ENCODE data around the gene EIF3I.
"Not testable (repeated sequence)": the region's sequence is repeated elsewhere in the genome, so short reads cannot be mapped to it uniquely, and the experiment has no call there.

EIF3I gene

DNA sequence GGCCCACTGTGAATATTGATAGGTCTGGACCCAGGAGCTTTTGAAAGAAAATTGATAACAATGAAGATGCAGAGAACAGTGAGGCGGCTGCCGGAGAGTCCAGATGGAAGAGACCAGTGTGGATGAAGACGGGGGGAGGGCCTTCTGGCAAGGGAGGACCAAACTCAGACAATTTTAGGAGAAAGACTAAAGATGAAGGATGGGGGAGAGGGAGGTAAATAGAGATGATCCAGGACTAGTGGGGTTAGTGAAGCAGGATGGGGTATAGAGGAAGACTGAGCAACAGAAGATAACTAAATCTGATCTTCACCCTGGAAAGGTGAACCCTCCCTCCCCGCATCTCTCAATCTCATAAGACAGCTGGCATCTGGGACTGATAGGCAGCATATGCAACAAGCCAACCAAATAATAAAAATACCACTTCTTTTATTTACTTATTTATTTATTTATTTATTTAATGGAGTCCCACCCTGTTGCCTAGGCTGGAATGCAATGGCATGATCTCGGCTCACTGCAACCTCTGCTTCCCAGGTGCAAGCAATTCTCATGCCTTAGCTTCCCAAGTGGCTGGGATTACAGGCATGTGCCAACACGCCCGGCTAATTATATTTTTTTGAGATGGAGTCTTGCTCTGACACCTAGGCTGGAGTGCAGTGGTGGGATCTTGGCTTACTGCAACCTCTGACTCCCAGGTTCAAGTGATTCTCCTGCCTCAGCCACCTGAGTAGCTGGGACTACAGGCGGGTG is 10.5 kb downstream of the EIF3I start:
- DNase-seq: no peak

DNA sequence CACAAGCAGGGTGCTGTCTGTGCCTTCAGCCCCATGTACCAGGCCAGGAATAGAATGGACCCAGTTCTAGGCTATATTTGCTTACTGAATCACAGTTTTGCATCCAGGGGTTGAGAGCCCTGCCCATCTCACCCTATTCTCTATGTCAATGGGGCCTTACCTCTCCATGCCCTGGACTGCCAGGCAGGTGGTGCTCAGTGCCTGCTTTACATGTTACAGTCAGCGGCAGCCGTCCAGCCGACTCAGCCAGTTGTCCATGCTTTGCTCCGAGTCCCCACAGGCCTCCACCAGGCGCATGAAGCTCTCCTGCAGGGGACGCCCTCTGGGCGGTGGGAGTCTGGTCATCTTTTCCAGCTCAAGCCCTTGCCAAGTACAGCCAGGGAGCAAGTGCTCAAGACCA is 12.6 kb downstream of the EIF3I start:
- no peak for DNase-seq

DNA sequence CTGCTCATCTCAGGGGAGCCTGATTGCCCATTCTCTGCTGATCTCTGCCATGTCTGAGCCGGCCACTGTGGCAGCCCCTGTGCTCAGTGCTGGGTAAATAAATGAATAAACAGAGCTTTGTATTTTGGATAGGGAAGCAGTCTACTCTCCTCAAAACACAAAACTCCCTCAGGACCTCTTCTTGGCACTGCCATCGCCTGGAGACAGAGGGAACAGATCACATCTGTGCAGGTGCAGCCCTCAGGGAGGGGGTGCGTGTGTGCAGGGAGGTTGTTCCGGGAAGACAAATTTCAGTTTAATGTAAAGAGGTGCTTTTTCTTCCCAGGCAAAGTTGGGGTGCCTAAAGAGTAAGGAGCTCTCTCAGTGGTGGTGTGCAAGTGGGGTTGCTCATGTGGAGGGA is 17.1 kb downstream of the EIF3I start:
- no peak for DNase-seq

DNA sequence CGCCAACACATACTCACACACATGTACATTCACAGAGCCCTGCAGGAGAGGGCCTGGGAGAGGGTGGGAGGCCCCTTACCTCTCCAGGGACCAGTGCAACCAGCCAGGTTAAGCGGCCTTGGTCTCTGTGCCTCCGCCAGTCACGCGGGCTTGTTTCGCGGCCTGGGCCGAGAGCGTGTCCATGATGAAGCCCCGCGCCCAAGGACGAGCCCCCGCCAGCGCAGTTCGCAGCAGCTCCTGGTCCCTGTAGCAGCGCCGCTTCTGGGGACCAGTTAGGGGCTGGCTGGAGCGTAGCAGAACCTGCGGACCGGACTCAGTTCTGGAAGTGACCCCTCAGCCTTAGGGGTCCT is 17.6 kb downstream of the EIF3I start:
- no peak for DNase-seq

DNA sequence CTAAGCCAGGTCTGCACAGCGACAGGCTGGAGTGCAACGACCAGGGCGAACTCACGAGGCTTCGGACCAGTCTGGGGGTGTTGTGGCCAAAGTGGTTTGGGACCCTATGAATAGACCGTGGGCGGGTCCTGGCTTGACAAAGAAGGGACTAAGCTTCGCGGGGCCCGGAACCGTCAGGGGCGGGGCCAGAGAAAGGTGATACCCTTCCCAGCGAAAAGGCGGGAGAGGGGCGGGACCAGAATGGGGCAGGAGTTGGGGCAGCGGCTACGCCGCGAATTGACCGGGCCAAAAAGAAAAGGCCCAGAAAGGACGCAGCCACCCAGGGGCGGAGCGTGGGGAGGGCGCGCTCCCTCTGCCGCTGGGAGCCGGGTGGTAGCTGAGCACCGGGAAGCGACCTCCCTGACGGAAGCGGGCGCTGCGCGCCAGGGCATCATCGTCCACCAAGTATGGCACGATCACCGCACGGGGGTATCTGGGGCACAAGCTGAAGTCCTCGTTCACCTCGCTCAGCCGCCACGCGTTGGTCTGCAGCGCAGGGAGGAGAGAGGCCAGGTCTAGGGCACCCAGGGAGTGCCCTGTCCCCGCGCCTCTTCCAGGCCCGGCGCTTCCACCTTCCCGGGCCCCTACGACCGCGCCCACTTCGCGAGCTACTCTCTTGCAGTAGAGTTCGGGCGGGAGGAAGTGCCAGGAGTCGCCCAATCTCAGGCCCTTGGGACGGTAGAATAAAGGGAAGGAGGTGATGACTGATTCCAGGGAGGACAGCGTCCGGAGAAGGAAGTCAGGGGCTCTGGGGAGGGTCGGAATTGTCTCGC is 18.1 kb downstream of the EIF3I start:
- peak; percentile 83 for DNase-seq

DNA sequence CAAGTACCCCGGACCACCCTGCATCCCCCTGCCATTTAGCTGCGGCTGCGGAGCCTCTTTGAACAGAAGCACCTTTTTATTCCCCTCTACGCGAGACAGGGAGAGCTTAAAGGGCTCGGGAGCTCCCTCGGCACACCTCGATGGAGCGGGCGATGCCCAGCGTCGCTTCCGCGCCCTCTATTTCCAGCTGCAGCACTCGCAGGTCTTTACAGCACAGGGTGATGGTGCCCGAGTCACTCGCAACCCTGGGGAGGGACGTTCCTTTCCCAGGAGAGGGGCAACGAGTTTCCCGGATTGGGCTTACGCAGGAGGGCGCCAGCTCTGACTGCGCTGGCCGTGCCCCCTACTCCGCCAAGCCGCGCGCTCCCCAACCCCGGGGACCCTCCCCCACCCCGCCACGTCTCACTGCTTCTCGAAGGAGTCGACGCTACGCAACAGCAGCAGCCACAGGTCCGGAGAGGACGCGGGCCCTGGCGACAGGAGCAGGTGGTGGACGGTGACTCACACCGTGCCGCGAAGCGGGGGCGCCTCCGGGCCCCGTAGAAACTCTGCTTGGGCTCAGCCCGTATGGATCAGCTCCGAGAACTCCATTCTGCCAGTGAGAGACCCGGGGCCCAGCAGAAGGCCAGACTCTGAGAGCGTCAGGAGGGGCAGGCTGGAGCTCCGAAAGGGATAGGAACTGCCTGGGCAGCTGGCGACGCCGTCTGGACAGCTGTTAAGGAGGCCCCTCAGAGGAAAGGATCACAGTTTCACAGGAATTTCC is 19.0 kb downstream of the EIF3I start:
- peak; percentile 80 for DNase-seq

DNA sequence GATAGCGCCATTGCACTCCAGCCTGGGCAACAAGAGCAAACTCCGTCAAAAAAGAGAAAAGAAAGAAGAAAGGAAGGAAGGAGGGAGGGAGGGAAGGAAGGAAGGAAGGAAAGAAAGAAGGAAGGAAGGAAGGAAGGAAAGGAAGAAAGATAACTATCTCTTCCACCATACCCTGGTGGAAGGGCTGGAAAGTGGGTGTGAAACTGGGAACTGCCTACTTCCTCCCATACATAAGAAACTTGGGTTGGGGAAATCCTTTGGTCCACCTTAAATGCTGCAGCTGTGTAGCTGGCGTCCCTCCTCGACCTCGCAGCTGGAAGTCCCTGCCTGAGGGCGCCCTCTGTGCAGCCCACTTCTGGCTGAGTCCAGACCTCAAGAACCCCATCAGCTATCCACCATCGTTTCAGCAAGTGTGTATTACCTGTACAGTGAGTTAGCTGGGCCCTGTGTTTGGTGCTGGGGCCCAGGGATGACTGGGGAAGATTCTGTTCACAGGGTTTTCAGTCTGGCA is 20.2 kb downstream of the EIF3I start:
- peak; percentile 66 for DNase-seq

DNA sequence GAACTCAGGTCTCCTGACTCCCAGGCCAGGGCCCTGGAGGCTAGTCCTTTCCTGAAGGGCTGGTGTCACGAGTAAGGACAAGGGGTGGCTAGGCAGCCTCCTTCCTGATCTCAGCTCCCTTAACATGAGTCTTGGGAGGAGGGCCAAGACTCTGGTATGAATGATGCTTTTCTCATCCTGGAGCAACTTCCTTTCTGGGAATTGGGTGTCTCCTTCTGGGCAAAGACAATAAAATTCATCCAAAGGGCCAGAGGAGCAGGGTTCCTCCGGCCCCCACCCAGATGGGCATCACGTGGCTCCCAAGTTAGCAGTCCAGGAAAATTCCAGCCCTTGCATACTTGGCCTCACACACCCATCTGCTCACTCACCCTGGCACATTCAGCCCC is 24.7 kb downstream of the EIF3I start, which contains the start of gene FAM167B:
TSS of gene FAM167B (plus strand) at position 335 of the 386 bp plus-strand sequence. CDS start 200 bp downstream, outside the sequence.
- no peak for DNase-seq

DNA sequence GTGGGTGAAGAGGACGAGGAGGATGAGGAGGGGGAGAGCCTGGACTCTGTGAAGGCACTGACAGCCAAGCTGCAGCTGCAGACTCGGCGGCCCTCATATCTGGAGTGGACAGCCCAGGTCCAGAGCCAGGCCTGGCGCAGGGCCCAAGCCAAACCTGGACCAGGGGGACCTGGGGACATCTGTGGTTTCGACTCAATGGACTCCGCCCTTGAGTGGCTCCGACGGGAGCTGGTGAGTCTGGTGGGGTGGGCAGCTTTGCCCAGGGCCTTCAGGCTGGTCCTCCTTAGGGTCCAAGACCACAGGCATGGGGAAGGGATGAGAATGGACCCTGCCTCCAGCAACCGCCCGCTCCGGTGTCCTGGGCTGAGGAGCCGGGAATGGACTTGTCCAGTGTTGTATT is 25.2 kb downstream of the EIF3I start:
- no peak for DNase-seq

DNA sequence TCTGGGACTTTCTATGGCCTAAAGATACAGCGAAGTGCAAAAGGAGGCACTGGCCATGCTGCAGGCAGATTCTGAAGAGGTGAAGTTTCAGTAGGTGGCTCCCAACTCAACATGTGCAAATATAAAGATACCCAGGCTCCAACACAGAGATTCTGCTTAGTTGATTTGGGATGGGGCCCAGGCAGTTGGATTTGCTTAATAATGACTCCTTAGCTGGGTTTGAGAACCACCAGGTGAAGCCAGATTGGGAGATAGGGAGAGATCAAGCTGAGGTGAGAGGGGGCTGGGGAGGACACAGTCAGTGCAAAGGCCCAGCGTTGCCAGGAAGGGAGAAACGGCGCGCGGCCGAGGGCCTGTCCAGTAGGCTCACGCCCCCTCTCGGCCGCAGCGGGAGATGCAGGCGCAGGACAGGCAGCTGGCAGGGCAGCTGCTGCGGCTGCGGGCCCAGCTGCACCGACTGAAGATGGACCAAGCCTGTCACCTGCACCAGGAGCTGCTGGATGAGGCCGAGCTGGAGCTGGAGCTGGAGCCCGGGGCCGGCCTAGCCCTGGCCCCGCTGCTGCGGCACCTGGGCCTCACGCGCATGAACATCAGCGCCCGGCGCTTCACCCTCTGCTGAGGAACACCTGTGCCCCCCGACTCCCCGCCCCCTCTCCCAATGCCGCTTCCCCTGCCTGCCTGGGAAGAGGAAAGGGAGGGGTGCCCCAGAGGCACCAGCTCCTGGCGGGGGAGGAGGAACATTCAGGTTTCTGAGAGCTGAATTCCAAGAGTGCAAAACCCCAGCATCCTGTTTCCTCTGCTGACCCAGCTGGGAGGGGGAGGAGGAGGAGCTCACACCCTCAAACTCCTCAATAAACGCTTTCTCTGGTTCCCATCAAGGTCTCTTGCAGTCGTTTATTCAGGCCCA is 26.0 kb downstream of the EIF3I start:
- DNase-seq: peak; percentile 72

DNA sequence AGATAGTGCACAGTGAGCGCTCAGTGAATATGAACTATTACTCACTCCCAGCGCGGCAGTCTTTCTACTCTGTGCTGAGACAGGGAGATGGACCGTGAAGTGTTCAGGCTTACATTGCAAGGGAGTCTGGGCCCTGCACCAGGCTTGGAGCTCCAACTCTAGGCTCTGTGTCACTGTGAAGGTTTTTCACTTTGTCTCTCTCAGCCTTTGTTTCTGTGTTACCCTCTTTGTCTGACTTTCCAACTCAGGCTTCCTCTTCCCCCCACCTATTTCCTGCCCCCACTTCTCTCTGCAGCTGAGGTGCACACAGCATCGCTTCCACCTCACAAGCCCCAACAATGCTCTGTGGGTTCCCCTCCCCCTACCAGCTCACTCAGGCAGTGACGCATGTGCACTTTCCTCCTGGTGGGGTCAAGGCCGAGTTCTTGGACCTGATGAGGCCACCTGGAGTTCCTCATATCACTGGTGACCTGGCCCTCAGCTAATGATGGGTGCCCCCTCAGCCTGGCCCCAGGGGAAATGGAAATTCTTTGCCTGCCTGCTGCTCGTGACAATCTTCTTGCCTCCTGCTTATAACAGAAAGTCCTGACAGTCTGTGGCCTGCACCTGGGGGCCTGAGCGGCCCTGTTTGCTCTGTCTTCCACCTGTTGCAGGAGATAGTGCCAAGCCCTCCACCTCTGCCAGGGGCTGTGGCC is 27.8 kb downstream of the EIF3I start:
- DNase-seq: no peak

DNA sequence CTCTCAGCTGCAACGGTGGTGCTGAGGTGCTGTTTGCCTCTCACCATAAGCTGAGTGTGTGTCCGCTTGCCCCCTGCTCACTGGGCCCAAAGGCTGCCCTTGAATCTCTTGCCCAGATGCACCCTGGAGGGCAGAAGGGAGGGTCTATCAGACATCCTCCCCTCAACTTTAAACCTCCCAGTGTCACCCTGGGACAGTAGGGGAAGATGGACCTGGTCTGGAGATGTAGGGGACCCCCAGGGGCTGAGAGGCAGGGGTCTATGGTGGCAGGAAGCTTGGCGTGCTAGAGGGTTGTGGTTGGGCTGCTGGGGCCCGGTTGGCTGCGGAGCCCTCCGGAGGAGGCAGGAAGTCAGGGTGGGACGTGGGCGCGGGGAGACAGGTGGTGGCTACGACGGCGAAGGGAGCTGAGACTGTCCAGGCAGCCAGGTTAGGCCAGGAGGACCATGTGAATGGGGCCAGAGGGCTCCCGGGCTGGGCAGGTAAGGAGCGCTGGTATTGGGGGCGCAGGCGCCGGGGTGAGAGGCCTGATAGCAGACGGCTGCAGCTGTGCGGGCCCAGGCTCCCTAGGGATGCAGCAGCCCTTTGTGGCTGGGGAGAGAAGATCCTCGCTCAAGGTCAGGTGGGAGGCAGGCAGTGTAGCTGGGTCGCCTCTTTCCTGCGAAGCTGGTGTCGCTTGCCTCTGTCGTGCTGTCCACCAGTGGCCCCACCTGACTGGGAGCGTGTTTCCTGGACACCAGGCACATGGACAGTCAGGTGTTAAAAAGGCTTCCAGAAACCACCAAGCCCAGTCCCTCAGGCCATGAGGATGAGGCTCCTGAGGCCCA is 28.9 kb downstream of the EIF3I start, which contains the start of gene LCK:
TSS of gene LCK (plus strand) at position 373 of the 824 bp plus-strand sequence. CDS start 23,065 bp downstream, outside the sequence.
- DNase-seq: no peak

DNA sequence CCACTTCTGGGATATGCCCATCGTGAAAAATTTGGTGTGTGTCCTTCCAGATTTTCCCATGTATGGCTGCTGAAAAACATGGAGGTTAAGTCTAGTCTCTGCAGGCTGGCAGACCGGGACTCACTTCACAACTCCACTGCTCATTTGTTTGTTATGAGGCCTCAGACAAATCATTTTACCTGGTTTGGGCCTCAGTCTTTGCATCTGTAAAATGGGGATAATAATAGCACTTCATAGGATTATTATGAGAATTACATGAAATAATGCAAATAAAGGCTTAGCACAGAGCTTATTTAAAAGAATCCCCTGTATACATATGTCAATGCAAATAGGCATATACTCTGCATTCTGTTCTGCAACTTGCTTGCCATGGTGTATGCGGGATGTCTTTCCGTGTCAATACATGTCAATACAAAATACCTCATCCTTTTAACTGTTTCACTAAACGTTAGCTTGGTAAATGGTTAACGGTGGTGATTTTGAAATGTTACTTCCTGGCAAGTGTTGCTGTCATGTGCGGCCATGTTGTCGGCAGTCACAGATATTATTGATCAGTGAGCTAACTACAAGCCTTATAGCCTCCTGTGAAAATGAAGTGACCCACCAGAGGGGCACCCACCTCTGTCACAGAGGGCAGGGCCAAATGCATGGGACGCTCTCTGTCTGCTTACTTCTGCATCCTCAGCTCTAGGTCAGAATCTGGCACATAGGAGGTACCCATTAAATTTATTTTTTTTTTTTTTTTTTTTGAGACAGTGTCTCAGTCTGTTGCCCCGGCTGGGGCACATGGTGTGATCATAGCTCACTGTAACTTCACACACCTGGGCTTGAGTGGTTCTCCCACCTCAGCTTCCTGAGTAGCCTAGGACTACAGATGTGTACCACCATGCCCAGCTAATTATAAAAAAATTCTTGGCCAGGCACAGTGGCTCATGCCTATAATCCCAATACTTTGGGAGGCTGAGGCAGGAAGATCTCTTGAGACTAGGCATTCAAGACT is 33.2 kb downstream of the EIF3I start:
- no peak for DNase-seq

DNA sequence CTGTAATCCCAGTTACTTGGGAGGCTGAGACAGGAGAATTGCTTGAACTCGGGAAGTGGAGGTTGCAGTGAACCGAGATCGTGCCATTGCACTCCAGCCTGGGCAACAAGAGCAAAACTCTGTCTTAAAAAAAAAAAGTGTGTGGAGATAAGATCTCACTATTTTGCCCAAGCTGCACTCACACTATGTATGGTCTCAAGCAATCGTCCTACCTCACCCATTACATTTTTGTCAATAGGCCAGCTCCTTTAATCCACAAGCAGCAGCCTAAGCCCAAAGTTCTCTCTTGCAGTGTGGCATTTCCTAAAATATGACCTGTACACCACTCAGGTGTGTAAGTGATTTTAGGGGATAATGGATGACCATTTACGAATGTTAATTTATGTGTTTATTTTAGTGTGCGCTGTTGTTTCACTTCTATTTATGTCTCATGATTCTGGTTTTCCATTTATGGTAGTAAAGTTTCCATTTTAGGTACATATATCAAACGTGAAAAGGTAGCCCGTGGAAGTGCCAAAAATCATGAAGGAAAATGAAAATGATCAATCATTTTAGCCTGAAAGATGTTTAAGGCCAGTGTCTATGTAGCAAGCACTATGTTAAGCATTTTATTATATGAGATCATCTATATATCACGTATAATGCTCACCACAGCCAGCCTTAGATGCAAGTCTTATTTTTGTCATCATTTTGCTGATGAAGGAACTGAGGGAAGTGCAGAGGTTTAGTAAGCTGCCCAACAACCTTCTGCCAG is 34.4 kb downstream of the EIF3I start:
- DNase-seq: no peak

DNA sequence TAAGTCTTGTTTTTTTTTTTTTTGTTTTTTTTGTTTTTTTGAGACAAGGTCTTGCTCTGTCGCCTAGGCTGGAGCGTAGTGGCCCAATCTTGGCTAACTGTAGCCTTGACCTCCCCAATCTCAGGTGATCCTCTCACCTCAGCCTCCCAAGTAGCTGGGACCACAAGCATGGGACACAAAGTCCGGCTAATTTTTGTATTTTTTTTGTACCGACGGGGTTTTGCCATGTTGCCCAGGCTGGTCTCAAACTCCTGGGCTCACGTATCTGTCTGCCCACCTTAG is 35.0 kb downstream of the EIF3I start:
- no peak for DNase-seq

DNA sequence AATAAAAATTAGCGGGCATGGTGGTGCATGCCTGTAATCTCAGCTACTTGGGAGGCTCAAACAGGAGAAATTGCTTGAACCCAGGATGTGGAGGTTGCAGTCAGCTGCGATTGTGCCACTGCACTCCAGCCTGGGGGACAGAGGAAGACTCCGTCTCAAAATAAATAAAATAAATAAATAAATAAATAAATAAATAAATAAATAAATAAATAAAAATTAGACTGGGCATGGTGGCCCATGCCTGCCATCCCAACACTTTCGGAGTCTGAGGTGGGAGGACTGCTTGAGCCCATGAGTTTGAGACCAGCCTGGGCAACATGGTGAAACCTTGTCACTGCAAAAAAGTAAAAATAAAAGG is 41.0 kb downstream of the EIF3I start:
- DNase-seq: not testable (repeated sequence)

DNA sequence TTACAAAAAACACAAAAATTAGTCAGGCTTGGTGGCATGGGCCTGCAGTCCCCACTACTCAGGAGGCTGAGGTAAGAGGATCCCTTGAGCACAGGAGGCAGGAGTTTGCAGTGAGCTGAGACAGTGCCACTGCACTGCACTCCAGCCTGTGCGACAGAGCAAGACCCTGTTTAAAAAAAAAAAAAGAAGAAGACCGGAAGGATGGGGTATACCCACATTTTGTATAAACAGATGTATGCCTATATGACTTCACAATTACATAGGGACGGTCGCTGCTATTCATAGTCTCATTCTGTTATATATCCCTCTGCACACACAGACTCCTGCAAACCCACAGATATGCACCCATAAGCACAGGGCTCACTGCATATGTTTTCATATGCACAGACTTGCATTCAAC is 41.5 kb downstream of the EIF3I start:
- no peak for DNase-seq

DNA sequence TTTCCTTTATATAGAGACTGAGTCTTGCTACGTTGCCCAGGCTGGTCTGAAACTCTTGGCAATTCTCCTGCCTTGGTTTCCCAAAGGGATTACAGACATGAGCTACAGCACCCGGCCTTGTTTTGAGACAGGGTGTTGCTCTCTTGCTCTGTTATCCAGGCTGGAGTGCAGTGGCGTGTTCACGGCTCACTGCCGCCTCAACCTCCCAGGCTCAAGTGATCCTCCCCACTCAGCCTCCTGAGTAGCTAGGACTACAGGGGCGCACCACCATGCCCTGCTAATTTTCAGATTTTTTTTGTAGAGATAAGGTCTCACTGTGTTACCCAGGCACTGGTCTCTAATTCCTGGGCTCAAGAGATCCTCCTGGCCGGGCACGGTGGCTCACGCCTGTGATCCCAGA is 43.6 kb downstream of the EIF3I start:
- no peak for DNase-seq
